ENCODE results near the gene CREB1. TPM values are rescaled to one million over a fixed set of nuclear protein-coding genes. Genes with fewer than 3 reads are reported as not detected.
"Not testable (repeated sequence)": the region's sequence is repeated elsewhere in the genome, so short reads cannot be mapped to it uniquely, and the experiment has no call there.

CREB1 gene
- total RNA-seq, 1 donor from 2014 or later = 108 TPM

GRCh38 chr2:207640661-207641060 lies 110.9 kb downstream of the CREB1 start:
- no peak for DNase-seq
- H3K27me3 Mint-ChIP-seq (ENCODE audit: unreplicated experiment) = no peaks in the 10 kb centered on the region

DNA sequence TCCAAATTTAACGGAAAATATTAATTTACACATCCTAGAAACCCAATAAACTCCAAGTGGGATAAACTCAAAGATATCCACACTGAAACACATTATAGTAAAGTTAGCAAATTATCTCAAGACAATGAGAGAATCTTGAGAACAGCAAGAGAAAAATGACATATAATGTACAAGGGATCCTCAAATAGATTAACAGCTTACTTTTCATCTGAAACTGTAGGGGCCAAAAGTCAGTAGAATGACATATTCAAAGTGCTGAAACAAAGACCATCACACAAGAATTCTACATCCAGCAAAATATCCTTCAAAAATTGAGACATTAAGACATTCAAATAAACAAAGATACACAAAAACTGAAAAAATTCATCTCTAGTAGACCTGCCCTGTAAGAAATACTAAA lies 114.1 kb downstream of the CREB1 start:
- TF ChIP-seq CTCF (IDR thresholded peaks at IDR 0.05; ENCODE audit: partially characterized antibody, unreplicated experiment) = no peak
- H3K4me3 Mint-ChIP-seq (ENCODE audit: unreplicated experiment) = no peak overlapping the region
- H3K27ac Mint-ChIP-seq (ENCODE audit: unreplicated experiment) = no peak overlapping the region
- H3K9me3 Mint-ChIP-seq (ENCODE audit: unreplicated experiment) = no peaks in the 10 kb centered on the region
- DNase-seq = no peak
- H3K36me3 Mint-ChIP-seq (ENCODE audit: unreplicated experiment) = no peaks in the 10 kb centered on the region
- H3K27me3 Mint-ChIP-seq (ENCODE audit: unreplicated experiment) = no peaks in the 10 kb centered on the region
- H3K4me1 Mint-ChIP-seq (ENCODE audit: low read depth, unreplicated experiment) = no peaks in the 10 kb centered on the region

More at GRCh38 chr2:207640661-207641060, 110.9 kb downstream of the CREB1 start:
- H3K4me1 Mint-ChIP-seq (ENCODE audit: low read depth, unreplicated experiment) = no peaks in the 10 kb centered on the region
- peaks cover 1% of the 10 kb centered on the region for H3K9me3 Mint-ChIP-seq (ENCODE audit: unreplicated experiment)
- H3K4me3 Mint-ChIP-seq (ENCODE audit: unreplicated experiment) = no peak overlapping the region
- TF ChIP-seq CTCF (IDR thresholded peaks at IDR 0.05; ENCODE audit: partially characterized antibody, unreplicated experiment) = no peak
- no peak overlapping the region for H3K27ac Mint-ChIP-seq (ENCODE audit: unreplicated experiment)
- H3K36me3 Mint-ChIP-seq (ENCODE audit: unreplicated experiment) = no peaks in the 10 kb centered on the region

DNA sequence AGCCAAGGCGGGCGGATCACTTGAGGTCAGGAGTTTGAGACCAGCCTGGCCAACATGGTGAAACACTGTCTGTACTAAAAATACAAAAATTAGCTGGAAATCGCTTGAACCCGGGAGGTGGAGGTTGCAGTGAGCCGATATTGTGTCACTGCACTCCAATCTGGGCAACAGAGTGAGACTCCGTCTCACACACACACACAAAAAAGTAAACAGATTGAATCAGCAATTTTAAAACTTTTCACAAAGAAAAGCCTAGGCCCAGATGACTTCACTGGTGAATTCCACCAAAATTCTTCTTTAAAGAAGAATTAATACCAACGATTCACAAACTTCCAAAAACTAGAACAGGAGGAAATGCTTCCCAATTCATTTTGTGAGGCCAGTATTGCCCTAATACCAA lies 116.8 kb downstream of the CREB1 start:
- not testable (repeated sequence) for H3K27me3 Mint-ChIP-seq (ENCODE audit: unreplicated experiment); H3K9me3 Mint-ChIP-seq (ENCODE audit: unreplicated experiment); H3K27ac Mint-ChIP-seq (ENCODE audit: unreplicated experiment); H3K4me3 Mint-ChIP-seq (ENCODE audit: unreplicated experiment); H3K36me3 Mint-ChIP-seq (ENCODE audit: unreplicated experiment); H3K4me1 Mint-ChIP-seq (ENCODE audit: low read depth, unreplicated experiment); DNase-seq

Other genes starting within 250 kb of the CREB1 start
- gene METTL21A, start 95.4 kb downstream of the CREB1 start, total RNA-seq (ENCODE audit: unreplicated experiment) = 19.3 TPM
- 18.0 TPM for gene CCNYL1, start 181.7 kb downstream of the CREB1 start, total RNA-seq (ENCODE audit: unreplicated experiment)
- gene FZD5, start 239.9 kb downstream of the CREB1 start, total RNA-seq (ENCODE audit: unreplicated experiment) = 0.66 TPM